Trophoblast cell (in vitro differentiated cells and primary cell): ENCODE results near the gene GPR65.

Source experiments
- DNase-seq, 2 donors: peaks; one replicate each; pipeline ENCODE4 v3.0.0-alpha.2; 2016
- H2AFZ ChIP-seq: 2 replicates; pipeline ENCODE4 v1.6.1; 2013; ENCODE audit warnings: low read length, moderate library complexity, mild to moderate bottlenecking; ENCODE audit not compliant: insufficient read depth, poor library complexity
- H2AK5ac ChIP-seq: 2 replicates; pipeline ENCODE4 v1.6.1; 2013; ENCODE audit warnings: mild to moderate bottlenecking, low read length
- H2BK120ac ChIP-seq: 2 replicates; pipeline ENCODE4 v1.6.1; 2013; ENCODE audit warnings: low read length, mild to moderate bottlenecking, moderate library complexity; ENCODE audit not compliant: insufficient read depth, poor library complexity
- H2BK12ac ChIP-seq: 2 replicates; pipeline ENCODE4 v1.6.1; 2013; ENCODE audit warnings: mild to moderate bottlenecking, low read length, moderate library complexity
- H2BK5ac ChIP-seq: 2 replicates; pipeline ENCODE4 v1.6.1; 2013; ENCODE audit warnings: low read length, low read depth, moderate library complexity, mild to moderate bottlenecking; ENCODE audit not compliant: poor library complexity
- H3K14ac ChIP-seq: 2 replicates; pipeline ENCODE4 v1.6.1; 2013; ENCODE audit warnings: mild to moderate bottlenecking, low read length
- H3K18ac ChIP-seq: 2 replicates; pipeline ENCODE4 v1.6.1; 2013; ENCODE audit warnings: mild to moderate bottlenecking, low read length
- H3K23ac ChIP-seq: 2 replicates; pipeline ENCODE4 v1.6.1; 2013; ENCODE audit warnings: low read length
- H3K27ac ChIP-seq: 2 replicates; pipeline ENCODE4 v1.5.1; 2013; ENCODE audit warnings: low read depth, mild to moderate bottlenecking, inconsistent platforms, low read length, moderate library complexity
- H3K27me3 ChIP-seq: 2 replicates; pipeline ENCODE4 v1.6.1; 2013; ENCODE audit warnings: inconsistent platforms, mild to moderate bottlenecking, low read length, moderate library complexity; ENCODE audit not compliant: insufficient read depth
- H3K36me3 ChIP-seq, 2 experiments: 1 replicate in 1 of 2; 2 replicates in 1 of 2; pipeline ENCODE4 v1.6.1; 2013; ENCODE audit warnings: low read length in 2 of 2, mild to moderate bottlenecking in 2 of 2, moderate library complexity in 1 of 2; ENCODE audit not compliant: insufficient read depth in 2 of 2, control insufficient read depth in 1 of 2
- H3K4ac ChIP-seq: 2 replicates; pipeline ENCODE4 v1.6.1; 2013; ENCODE audit warnings: low read depth, mild to moderate bottlenecking, low read length, moderate library complexity
- H3K4me1 ChIP-seq, 2 experiments: 1 replicate in 1 of 2; 2 replicates in 1 of 2; pipeline ENCODE4 v1.6.1; 2013; ENCODE audit warnings: low read length in 2 of 2, mild to moderate bottlenecking in 2 of 2, moderate library complexity in 1 of 2; ENCODE audit not compliant: insufficient read depth in 2 of 2, control insufficient read depth in 1 of 2
- H3K4me2 ChIP-seq: 2 replicates; pipeline ENCODE4 v1.6.1; 2013; ENCODE audit warnings: inconsistent platforms, mild to moderate bottlenecking, low read length, moderate library complexity
- H3K4me3 ChIP-seq: 2 replicates; pipeline ENCODE4 v1.5.1; 2013; ENCODE audit warnings: mild to moderate bottlenecking, low read depth, low read length, inconsistent platforms
- H3K79me1 ChIP-seq: one replicate; pipeline ENCODE4 v1.6.1; 2013; ENCODE audit warnings: low read length
- H3K79me2 ChIP-seq: 2 replicates; pipeline ENCODE4 v1.6.1; 2013; ENCODE audit warnings: low read length, mild to moderate bottlenecking; ENCODE audit not compliant: control insufficient read depth, insufficient read depth, poor library complexity
- H3K9ac ChIP-seq: 2 replicates; pipeline ENCODE4 v1.6.1; 2013; ENCODE audit warnings: mild to moderate bottlenecking, low read length
- H3K9me3 ChIP-seq: 2 replicates; pipeline ENCODE4 v1.6.1; 2013; ENCODE audit warnings: low read depth, mild to moderate bottlenecking, control low read depth, inconsistent platforms, low read length; ENCODE audit not compliant: insufficient read depth
- H4K12ac ChIP-seq: 2 replicates; pipeline ENCODE4 v1.6.1; 2013; ENCODE audit warnings: low read depth, mild to moderate bottlenecking, low read length, moderate library complexity
- H4K8ac ChIP-seq: 2 replicates; pipeline ENCODE4 v1.6.1; 2013; ENCODE audit warnings: low read depth, mild to moderate bottlenecking, low read length, moderate library complexity
- H4K91ac ChIP-seq: one replicate; pipeline ENCODE4 v1.6.1; 2013; ENCODE audit warnings: low read depth, mild to moderate bottlenecking, low read length, moderate library complexity
- WGBS: extraction: QIAGEN DNeasy Blood & Tissue Kit; methylation state at CpG from one replicate; pipeline ENCODE4 v1.1.7; 2013; ENCODE audit warnings: missing lambda C conversion rate; ENCODE audit not compliant: insufficient read length, insufficient coverage; ENCODE audit errors: extremely low coverage; 5-methylcytosine and 5-hydroxymethylcytosine counted together

Gene GPR65

GRCh38 chr14:87992718-87993628 is 12.0 kb upstream of the GPR65 start, which contains the start of gene GALC:
Gene GALC (minus strand): TSS chr14:87993182. CDS start chr14:87993164, 18 bp downstream.
- H3K4me3 ChIP-seq: peak within 1 kb of the TSS; percentile 95
- peaks cover 5% of the 10 kb centered on the region for H3K79me2 ChIP-seq

GRCh38 chr14:87994974-87995373 is 10.0 kb upstream of the GPR65 start:
- no peaks in the 10 kb centered on the region for H3K9me3 ChIP-seq
- H2BK120ac ChIP-seq: no peak overlapping the region
- H3K23ac ChIP-seq: no peak overlapping the region
- H3K79me1 ChIP-seq: peaks cover 13% of the 10 kb centered on the region
- no peak overlapping the region for H2AK5ac ChIP-seq
- H3K4ac ChIP-seq: no peak overlapping the region
- H2AFZ ChIP-seq: no peak overlapping the region
- DNase-seq: no peak
- H2BK5ac ChIP-seq: no peak overlapping the region
- H4K91ac ChIP-seq: no peak overlapping the region
- H3K9ac ChIP-seq: no peak overlapping the region
- H3K4me2 ChIP-seq: no peak overlapping the region
- no peak overlapping the region for H3K4me3 ChIP-seq
- H3K4me1 ChIP-seq: peaks cover 8 to 9% of the 10 kb centered on the region in 2 experiments
- H3K14ac ChIP-seq: no peak overlapping the region
- no peaks in the 10 kb centered on the region for H3K27me3 ChIP-seq
- no peak overlapping the region for H2BK12ac ChIP-seq
- WGBS: no CpG with 5 or more reads among the region's 6 CpGs
- H3K27ac ChIP-seq: peak overlapping the region; percentile 85
- peaks cover 5% of the 10 kb centered on the region for H3K79me2 ChIP-seq
- H3K36me3 ChIP-seq: no peaks in the 10 kb centered on the region
- no peak overlapping the region for H4K8ac ChIP-seq
- H3K18ac ChIP-seq: no peak overlapping the region
- no peak overlapping the region for H4K12ac ChIP-seq

More at GRCh38 chr14:87992718-87993628, 12.0 kb upstream of the GPR65 start, which contains the start of gene GALC:
- Histone ChIP-seq H3K9ac (peak within 1 kb of the TSS; percentile 96), H3K4me2 (peak within 1 kb of the TSS; percentile 78), H2BK5ac (peak within 1 kb of the TSS; percentile 67), H3K9me3 (no peaks in the 10 kb centered on the region), H4K91ac (peak within 1 kb of the TSS; percentile 93), H3K18ac (peak within 1 kb of the TSS; percentile 95), H3K4ac (peak within 1 kb of the TSS; percentile 75), H2BK120ac (peak within 1 kb of the TSS; percentile 95), H3K36me3 (no peaks in the 10 kb centered on the region), H3K79me1 (peaks cover 13% of the 10 kb centered on the region), H4K12ac (peak within 1 kb of the TSS; percentile 95), H3K4me1 (peaks cover 8 to 9% of the 10 kb centered on the region in 2 experiments), H3K23ac (no peak within 1 kb of the TSS), H2AFZ (peak within 1 kb of the TSS; percentile 87), H2AK5ac (peak within 1 kb of the TSS; percentile 91), H3K27me3 (no peaks in the 10 kb centered on the region), H4K8ac (peak within 1 kb of the TSS; percentile 99), H3K14ac (peak within 1 kb of the TSS; percentile 98), H3K27ac (peak within 1 kb of the TSS; percentile 68), H2BK12ac (peak within 1 kb of the TSS; percentile 34)
- WGBS: no CpG with 5 or more reads among the region's 83 CpGs
- DNase-seq: peak; percentile 97 to 99

GRCh38 chr14:87995500-87996290 is 9.2 kb upstream of the GPR65 start:
- H2BK5ac ChIP-seq: peak overlapping the region; percentile 64
- H3K27me3 ChIP-seq: no peaks in the 10 kb centered on the region
- no peak overlapping the region for H3K18ac ChIP-seq
- no peak overlapping the region for H4K91ac ChIP-seq
- WGBS: no CpG with 5 or more reads among the region's 6 CpGs
- H3K23ac ChIP-seq: no peak overlapping the region
- peak overlapping the region; percentile 40 for H3K4me2 ChIP-seq
- H3K4me1 ChIP-seq: peaks cover 8 to 9% of the 10 kb centered on the region in 2 experiments
- H3K14ac ChIP-seq: no peak overlapping the region
- DNase-seq: peak in 1 of 2 donors; percentile 30
- no peak overlapping the region for H3K4ac ChIP-seq
- H2BK12ac ChIP-seq: peak overlapping the region; percentile 59
- peaks cover 5% of the 10 kb centered on the region for H3K79me2 ChIP-seq
- H3K36me3 ChIP-seq: no peaks in the 10 kb centered on the region
- H4K12ac ChIP-seq: no peak overlapping the region
- peak overlapping the region; percentile 18 for H2BK120ac ChIP-seq
- H4K8ac ChIP-seq: no peak overlapping the region
- H3K27ac ChIP-seq: peak overlapping the region; percentile 85
- H3K9ac ChIP-seq: no peak overlapping the region
- no peak overlapping the region for H2AFZ ChIP-seq
- no peak overlapping the region for H3K4me3 ChIP-seq
- no peaks in the 10 kb centered on the region for H3K9me3 ChIP-seq
- H3K79me1 ChIP-seq: peaks cover 13% of the 10 kb centered on the region
- no peak overlapping the region for H2AK5ac ChIP-seq

GRCh38 chr14:87996291-87996592 is 8.7 kb upstream of the GPR65 start:
- Histone ChIP-seq H3K14ac (no peak overlapping the region), H3K4me3 (no peak overlapping the region), H3K4me2 (peak overlapping the region; percentile 40), H4K91ac (no peak overlapping the region), H3K79me2 (peaks cover 5% of the 10 kb centered on the region), H4K8ac (no peak overlapping the region), H3K79me1 (peaks cover 13% of the 10 kb centered on the region), H3K27me3 (no peaks in the 10 kb centered on the region), H3K9ac (no peak overlapping the region), H2BK5ac (peak overlapping the region; percentile 64), H2BK12ac (no peak overlapping the region), H3K9me3 (no peaks in the 10 kb centered on the region), H3K4me1 (peaks cover 8 to 9% of the 10 kb centered on the region in 2 experiments), H2BK120ac (no peak overlapping the region), H3K36me3 (no peaks in the 10 kb centered on the region), H4K12ac (no peak overlapping the region), H3K27ac (peak overlapping the region; percentile 12), H2AK5ac (no peak overlapping the region), H3K4ac (no peak overlapping the region), H3K23ac (no peak overlapping the region), H3K18ac (no peak overlapping the region), H2AFZ (no peak overlapping the region)
- no CpG with 5 or more reads among the region's 1 CpG for WGBS
- no peak for DNase-seq
